Kidney glomerular epithelial cell (primary cell): Measurements from ENCODE around the gene TRDMT1.

Experiments
- DNase-seq: peaks from one replicate; lab custom pipeline; 2025; lab: John Stamatoyannopoulos, UW

Gene TRDMT1

GRCh38 chr10:17100586-17100985 lies 100.9 kb downstream of the TRDMT1 start:
- no peak for DNase-seq

- DNase-seq: no peak
Measured at GRCh38 chr10:17098012-17098411, 103.5 kb downstream of the TRDMT1 start.
